GM21367 (cell line): ENCODE data around the gene AK1.

Experiments
- ATAC-seq: cut with Tn5 transposase; IDR thresholded peaks from one replicate; pipeline ENCODE4 v1.9.1; 2021; ENCODE audit not compliant: unreplicated experiment

Gene AK1

GRCh38 chr9:127822108-127822507, 55.4 kb downstream of the AK1 start:
- ATAC-seq, result no peak

GRCh38 chr9:127818574-127818973, 58.9 kb downstream of the AK1 start:
- no peak for ATAC-seq

GRCh38 chr9:127817881-127818434, 59.5 kb downstream of the AK1 start:
- no peak for ATAC-seq

GRCh38 chr9:127816728-127817127, 60.7 kb downstream of the AK1 start:
- ATAC-seq, result no peak
